MM.1S (cell line): ENCODE results near the gene DAB2IP.

Experiments used
- DNase-seq: peaks from one replicate; pipeline ENCODE4 v3.0.0-alpha.2; 2015
- H2AFZ ChIP-seq: fragments of 300-600 bp; sonication (generic); 2 replicates; pipeline ENCODE4 v1.6.0; 2016; ENCODE audit warnings: antibody characterized with exemption, low read length
- H3F3A ChIP-seq: fragments of 300-600 bp; sonication (generic); 2 replicates; pipeline ENCODE4 v1.6.1; 2016; ENCODE audit warnings: mild to moderate bottlenecking, antibody characterized with exemption, low read length, moderate library complexity, mixed read lengths; ENCODE audit not compliant: insufficient read depth
- H3K27ac ChIP-seq: fragments of 300-600 bp; sonication (generic); 2 replicates; pipeline ENCODE4 v1.5.1; 2016; ENCODE audit warnings: mild to moderate bottlenecking, low read length
- H3K27me3 ChIP-seq: fragments of 300-600 bp; sonication (generic); replicated peaks from 2 replicates; pipeline ENCODE4 v1.6.0; 2016; ENCODE audit warnings: low read length; ENCODE audit not compliant: insufficient read depth
- H3K36me3 ChIP-seq: fragments of 300-600 bp; sonication (generic); replicated peaks from 2 replicates; pipeline ENCODE4 v1.6.1; 2016; ENCODE audit warnings: mild to moderate bottlenecking, low read length, mixed read lengths; ENCODE audit not compliant: insufficient read depth
- H3K4me1 ChIP-seq: fragments of 300-600 bp; sonication (generic); 2 replicates; pipeline ENCODE4 v1.6.1; 2016; ENCODE audit warnings: low read length, mixed read lengths
- H3K4me2 ChIP-seq: fragments of 300-600 bp; sonication (generic); 2 replicates; pipeline ENCODE4 v1.6.0; 2016; ENCODE audit warnings: low read depth, low read length
- H3K4me3 ChIP-seq: fragments of 300-600 bp; sonication (generic); 2 replicates; pipeline ENCODE4 v1.5.1; 2016; ENCODE audit warnings: low read length, mixed read lengths
- H3K79me2 ChIP-seq: fragments of 300-600 bp; sonication (generic); 2 replicates; pipeline ENCODE4 v1.6.1; 2016; ENCODE audit warnings: mixed run types, low read length, mixed read lengths
- H3K9ac ChIP-seq: fragments of 300-600 bp; sonication (generic); 2 replicates; pipeline ENCODE4 v1.6.1; 2016; ENCODE audit warnings: low read length, mixed read lengths
- H3K9me2 ChIP-seq: fragments of 300-600 bp; sonication (generic); replicated peaks from 2 replicates; pipeline ENCODE4 v1.6.1; 2016; ENCODE audit warnings: mild to moderate bottlenecking, low read length, mixed read lengths; ENCODE audit not compliant: insufficient read depth
- H3K9me3 ChIP-seq: fragments of 300-600 bp; sonication (generic); replicated peaks from 2 replicates; pipeline ENCODE4 v1.6.1; 2016; ENCODE audit warnings: mild to moderate bottlenecking, low read length, mixed read lengths; ENCODE audit not compliant: insufficient read depth
- H4K20me1 ChIP-seq: fragments of 300-600 bp; sonication (generic); 2 replicates; pipeline ENCODE4 v1.6.1; 2016; ENCODE audit warnings: mild to moderate bottlenecking, low read length, moderate library complexity, mixed read lengths; ENCODE audit not compliant: insufficient read depth
- EZH2 ChIP-seq: fragments of 300-600 bp; sonication (generic); optimal IDR thresholded peaks from 2 replicates; pipeline ENCODE3; 2017; ENCODE audit warnings: low read depth, mild to moderate bottlenecking, antibody characterized with exemption, low read length, mixed read lengths
- EZH2phosphoT487 ChIP-seq: fragments of 300-600 bp; sonication (generic); IDR thresholded peaks from 2 replicates; pipeline ENCODE4 v1.6.1; 2018; ENCODE audit warnings: antibody characterized with exemption, low read length
- TF ChIP-seq, protein P1 (sequence below): fragments of 300-600 bp; sonication (generic); IDR thresholded peaks from 2 replicates; pipeline ENCODE4 v1.5.1; 2016; ENCODE audit warnings: antibody characterized with exemption, low read length, mixed read lengths

The DAB2IP gene

DNA sequence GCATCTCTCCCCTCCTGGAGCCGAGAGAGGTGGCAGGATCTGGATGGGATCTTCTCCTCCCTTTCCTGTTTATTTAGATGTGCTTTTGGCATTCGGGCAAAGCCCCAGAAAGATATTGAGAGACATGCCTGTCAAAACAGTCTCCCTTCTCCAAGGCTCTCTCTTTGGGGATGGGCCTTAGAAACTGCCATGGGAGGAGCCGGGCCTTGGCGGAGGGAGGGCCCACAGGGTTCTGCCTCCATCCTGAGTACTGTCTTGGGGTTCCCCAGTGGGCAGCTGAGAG lies 41.9 kb downstream of the DAB2IP start:
- no peak for TF ChIP-seq EZH2
- no peak for TF ChIP-seq EZH2phosphoT487
- TF ChIP-seq, protein P1, sequence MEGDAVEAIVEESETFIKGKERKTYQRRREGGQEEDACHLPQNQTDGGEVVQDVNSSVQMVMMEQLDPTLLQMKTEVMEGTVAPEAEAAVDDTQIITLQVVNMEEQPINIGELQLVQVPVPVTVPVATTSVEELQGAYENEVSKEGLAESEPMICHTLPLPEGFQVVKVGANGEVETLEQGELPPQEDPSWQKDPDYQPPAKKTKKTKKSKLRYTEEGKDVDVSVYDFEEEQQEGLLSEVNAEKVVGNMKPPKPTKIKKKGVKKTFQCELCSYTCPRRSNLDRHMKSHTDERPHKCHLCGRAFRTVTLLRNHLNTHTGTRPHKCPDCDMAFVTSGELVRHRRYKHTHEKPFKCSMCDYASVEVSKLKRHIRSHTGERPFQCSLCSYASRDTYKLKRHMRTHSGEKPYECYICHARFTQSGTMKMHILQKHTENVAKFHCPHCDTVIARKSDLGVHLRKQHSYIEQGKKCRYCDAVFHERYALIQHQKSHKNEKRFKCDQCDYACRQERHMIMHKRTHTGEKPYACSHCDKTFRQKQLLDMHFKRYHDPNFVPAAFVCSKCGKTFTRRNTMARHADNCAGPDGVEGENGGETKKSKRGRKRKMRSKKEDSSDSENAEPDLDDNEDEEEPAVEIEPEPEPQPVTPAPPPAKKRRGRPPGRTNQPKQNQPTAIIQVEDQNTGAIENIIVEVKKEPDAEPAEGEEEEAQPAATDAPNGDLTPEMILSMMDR = no peak
- Histone ChIP-seq H3K9me3 (no peaks in the 10 kb centered on the region), H3K27ac (no peak overlapping the region), H3K9me2 (no peaks in the 10 kb centered on the region), H3K36me3 (no peaks in the 10 kb centered on the region), H3F3A (no peaks in the 10 kb centered on the region; the same call in 1 of the 2 replicates), H3K9ac (no peak overlapping the region), H3K4me1 (no peaks in the 10 kb centered on the region), H4K20me1 (no peaks in the 10 kb centered on the region), H3K27me3 (peaks cover 15% of the 10 kb centered on the region), H3K4me2 (no peak overlapping the region), H2AFZ (no peak overlapping the region), H3K4me3 (no peak overlapping the region), H3K79me2 (no peaks in the 10 kb centered on the region)
- DNase-seq = no peak

DNA sequence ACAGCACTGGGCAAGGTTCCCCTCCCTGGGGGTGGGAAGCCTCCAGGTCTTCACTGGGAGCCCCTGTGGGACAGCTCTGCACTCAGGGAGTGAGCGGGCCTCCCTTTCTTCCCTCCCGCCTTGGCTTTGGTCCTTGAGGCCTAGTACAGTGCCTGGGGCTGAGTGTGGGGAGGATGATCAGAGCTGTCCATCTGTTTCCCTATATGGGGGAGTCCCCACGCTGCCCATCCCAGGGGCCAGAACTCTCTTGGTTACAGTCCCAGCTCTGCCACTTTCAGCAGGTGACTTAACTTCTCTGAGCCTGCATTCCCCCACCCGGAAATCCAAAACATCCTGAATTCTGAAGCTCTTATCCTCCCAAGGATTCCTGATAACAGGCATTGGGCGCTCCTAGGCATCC lies 42.6 kb downstream of the DAB2IP start:
- no peak overlapping the region for H2AFZ ChIP-seq

DNA sequence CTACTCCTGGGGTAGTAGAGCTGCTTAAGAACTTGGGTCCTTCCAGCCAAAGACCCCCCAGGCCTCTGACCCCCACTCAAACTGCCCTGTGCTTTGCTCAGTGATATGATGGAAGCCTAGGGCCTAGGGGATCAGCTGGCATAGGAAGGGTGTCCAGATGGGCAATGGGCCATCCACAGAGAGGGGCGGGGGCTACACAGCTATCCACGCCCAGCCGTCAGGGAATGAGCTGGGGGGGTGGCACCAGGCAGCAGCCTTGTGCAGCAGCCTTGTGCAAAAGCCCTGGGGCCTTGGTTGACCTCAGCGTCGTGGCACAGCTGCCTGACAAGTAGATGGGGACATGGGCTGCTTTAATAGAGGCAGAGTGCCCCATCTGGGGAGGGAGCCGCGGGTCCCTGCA lies 43.2 kb downstream of the DAB2IP start:
- no peak for TF ChIP-seq EZH2
- no peak for TF ChIP-seq EZH2phosphoT487
- TF ChIP-seq, protein P1 = no peak
- Histone ChIP-seq H3K27ac (no peak overlapping the region), H4K20me1 (no peaks in the 10 kb centered on the region), H3K9me2 (no peaks in the 10 kb centered on the region), H3K36me3 (no peaks in the 10 kb centered on the region), H3K4me1 (no peaks in the 10 kb centered on the region), H3K27me3 (peaks cover 20% of the 10 kb centered on the region), H3K79me2 (no peaks in the 10 kb centered on the region), H3F3A (no peaks in the 10 kb centered on the region; the same call in 1 of the 2 replicates), H3K9me3 (no peaks in the 10 kb centered on the region), H2AFZ (no peak overlapping the region), H3K4me2 (no peak overlapping the region), H3K4me3 (no peak overlapping the region), H3K9ac (no peak overlapping the region)
- DNase-seq = no peak

More for the DNA sequence above, 42.6 kb downstream of the DAB2IP start:
- H3K4me2 ChIP-seq = no peak overlapping the region
- no peaks in the 10 kb centered on the region for H4K20me1 ChIP-seq
- peaks cover 19% of the 10 kb centered on the region for H3K27me3 ChIP-seq
- no peaks in the 10 kb centered on the region for H3K79me2 ChIP-seq
- no peaks in the 10 kb centered on the region for H3K9me2 ChIP-seq
- no peak overlapping the region for H3K27ac ChIP-seq
- no peaks in the 10 kb centered on the region; the same call in 1 of the 2 replicates for H3F3A ChIP-seq
- no peak for DNase-seq
- no peak for TF ChIP-seq EZH2
- TF ChIP-seq, protein P1 = no peak
- TF ChIP-seq EZH2phosphoT487 = no peak
- no peaks in the 10 kb centered on the region for H3K36me3 ChIP-seq
- H3K9ac ChIP-seq = no peak overlapping the region
- no peaks in the 10 kb centered on the region for H3K9me3 ChIP-seq
- no peak overlapping the region for H3K4me3 ChIP-seq
- H3K4me1 ChIP-seq = no peaks in the 10 kb centered on the region
